ENCODE measurements around the gene METTL16. TPM values are rescaled to one million over a fixed set of nuclear protein-coding genes. Genes with fewer than 3 reads are reported as not detected.

Gene METTL16
- total RNA-seq, 1 donor from 2014 or later = 17.6 TPM

- TF ChIP-seq CTCF (IDR thresholded peaks at IDR 0.05; ENCODE audit: insufficient read depth, low read length, severe bottlenecking) = no peak
- H3K36me3 ChIP-seq (ENCODE audit: control insufficient read depth, insufficient read depth, low read length) = peaks cover 2% of the 10 kb centered on the region
- peak overlapping the region; percentile 99 for H3K4me3 ChIP-seq (ENCODE audit: low read depth, low read length)
- DNase-seq (ENCODE audit: low read depth) = no peak
- FAIRE-seq = no peak
- H3K27me3 ChIP-seq (ENCODE audit: control insufficient read depth, insufficient read depth, low read length) = no peaks in the 10 kb centered on the region
These were observed 111.2 kb downstream of the METTL16 start for GRCh38 chr17:2400474-2400866.

- FAIRE-seq (no peak), DNase-seq (ENCODE audit: low read depth) (peak; percentile 86)
- H3K27me3 ChIP-seq (ENCODE audit: control insufficient read depth, insufficient read depth, low read length) = no peaks in the 10 kb centered on the region
- H3K36me3 ChIP-seq (ENCODE audit: control insufficient read depth, insufficient read depth, low read length) = peaks cover 2% of the 10 kb centered on the region
- TF ChIP-seq CTCF (IDR thresholded peaks at IDR 0.05; ENCODE audit: insufficient read depth, low read length, severe bottlenecking) = peak; percentile 7
- peak overlapping the region; percentile 99 for H3K4me3 ChIP-seq (ENCODE audit: low read depth, low read length)
These were observed 111.9 kb downstream of the METTL16 start for GRCh38 chr17:2399572-2400473.

GRCh38 chr17:2398655-2399571 lies 112.8 kb downstream of the METTL16 start:
- no peaks in the 10 kb centered on the region for H3K27me3 ChIP-seq (ENCODE audit: control insufficient read depth, insufficient read depth, low read length)
- FAIRE-seq (no peak), DNase-seq (ENCODE audit: low read depth) (peak; percentile 68)
- H3K4me3 ChIP-seq (ENCODE audit: low read depth, low read length) = peak overlapping the region; percentile 99
- peaks cover 2% of the 10 kb centered on the region for H3K36me3 ChIP-seq (ENCODE audit: control insufficient read depth, insufficient read depth, low read length)
- TF ChIP-seq CTCF (IDR thresholded peaks at IDR 0.05; ENCODE audit: insufficient read depth, low read length, severe bottlenecking) = no peak

GRCh38 chr17:2398182-2398581 lies 113.5 kb downstream of the METTL16 start:
- no peak overlapping the region for H3K4me3 ChIP-seq (ENCODE audit: low read depth, low read length)
- no peaks in the 10 kb centered on the region for H3K27me3 ChIP-seq (ENCODE audit: control insufficient read depth, insufficient read depth, low read length)
- FAIRE-seq (no peak), DNase-seq (ENCODE audit: low read depth) (no peak)
- TF ChIP-seq CTCF (IDR thresholded peaks at IDR 0.05; ENCODE audit: insufficient read depth, low read length, severe bottlenecking) = no peak
- H3K36me3 ChIP-seq (ENCODE audit: control insufficient read depth, insufficient read depth, low read length) = peaks cover 2% of the 10 kb centered on the region

- no peak for TF ChIP-seq CTCF (IDR thresholded peaks at IDR 0.05; ENCODE audit: insufficient read depth, low read length, severe bottlenecking)
- FAIRE-seq = no peak
- no peak for DNase-seq (ENCODE audit: low read depth)
- Histone ChIP-seq H3K4me3 (ENCODE audit: low read depth, low read length) (peak overlapping the region; percentile 11), H3K36me3 (ENCODE audit: control insufficient read depth, insufficient read depth, low read length) (peaks cover 2% of the 10 kb centered on the region), H3K27me3 (ENCODE audit: control insufficient read depth, insufficient read depth, low read length) (no peaks in the 10 kb centered on the region)
These were observed 114.2 kb downstream of the METTL16 start for GRCh38 chr17:2397247-2398171.

All from bronchial epithelial cell (primary cell).